Prostate gland (tissue), 1 donor: ENCODE results near the gene PKM.

Source experiments
- POLR2A ChIP-seq: fragments of 450-650 bp; IDR thresholded peaks from one replicate; pipeline ENCODE4 v1.6.1; 2016; ENCODE audit warnings: antibody characterized with exemption, mild to moderate bottlenecking
- POLR2AphosphoS5 ChIP-seq: sonication (generic); formaldehyde crosslinking; IDR thresholded peaks from one replicate; pipeline ENCODE4 v1.6.1; 2017; ENCODE audit warnings: antibody characterized with exemption

DNA sequence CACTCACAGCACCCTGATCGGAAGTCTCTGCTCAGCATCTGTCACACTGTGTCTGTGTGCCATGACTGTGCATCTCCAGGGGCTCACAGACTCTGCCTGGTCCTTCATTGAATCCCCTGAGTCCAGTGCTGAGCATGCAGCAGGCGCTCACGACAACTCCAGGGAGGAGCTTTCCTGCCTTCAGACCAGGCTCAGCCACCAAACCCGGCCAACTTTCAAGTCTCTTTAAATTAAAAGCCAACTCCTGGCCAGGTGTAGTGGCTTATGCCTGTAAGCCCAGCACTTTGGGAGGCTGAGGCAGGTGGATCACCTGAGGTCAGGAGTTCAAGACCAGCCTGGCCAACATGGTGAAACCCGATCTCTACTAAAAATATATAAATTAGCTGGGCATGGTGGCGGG is 57.6 kb downstream of the PKM start:
- no peak for TF ChIP-seq POLR2A
- no peak for TF ChIP-seq POLR2AphosphoS5
